ENCODE data around the gene C12orf76.

DNA sequence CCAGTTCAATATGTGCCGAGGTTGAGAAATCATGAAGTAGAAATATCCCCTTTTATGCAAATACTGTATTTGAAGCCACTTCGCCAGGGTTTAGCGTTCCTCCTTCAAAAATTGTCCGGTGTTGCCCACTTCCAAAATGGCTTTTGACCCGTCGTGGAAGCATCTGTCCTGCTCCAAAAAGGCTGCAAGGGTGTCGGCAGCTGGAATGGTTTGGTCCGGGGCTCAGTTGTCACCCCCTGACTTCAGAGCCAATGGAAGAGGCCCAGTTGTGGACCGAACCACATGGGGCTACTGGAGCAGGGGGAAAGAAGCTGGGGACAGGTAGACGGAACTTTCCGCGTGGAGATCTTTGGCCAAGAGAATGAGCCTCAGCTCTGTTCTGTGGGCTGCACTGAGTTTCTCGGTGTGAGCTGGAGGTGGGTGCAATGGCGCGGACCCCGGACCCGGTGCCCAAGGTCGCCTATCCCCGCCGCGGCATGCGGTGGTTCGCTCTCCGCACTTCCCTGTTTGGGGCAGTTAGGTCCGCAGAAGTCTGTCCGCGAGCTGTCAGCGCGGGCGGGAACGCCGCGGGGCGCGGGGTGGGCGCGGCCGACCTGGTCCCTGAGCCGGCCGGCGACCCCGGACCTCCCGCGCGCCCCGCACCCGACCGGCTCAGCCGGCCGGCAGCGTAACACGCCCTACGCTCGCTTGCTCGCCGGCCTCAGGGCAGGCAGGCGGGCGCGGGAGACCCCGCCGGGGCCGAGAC, 49.2 kb downstream of the C12orf76 start, which contains the start of gene ANKRD13A:
- TF ChIP-seq, protein P1, sequence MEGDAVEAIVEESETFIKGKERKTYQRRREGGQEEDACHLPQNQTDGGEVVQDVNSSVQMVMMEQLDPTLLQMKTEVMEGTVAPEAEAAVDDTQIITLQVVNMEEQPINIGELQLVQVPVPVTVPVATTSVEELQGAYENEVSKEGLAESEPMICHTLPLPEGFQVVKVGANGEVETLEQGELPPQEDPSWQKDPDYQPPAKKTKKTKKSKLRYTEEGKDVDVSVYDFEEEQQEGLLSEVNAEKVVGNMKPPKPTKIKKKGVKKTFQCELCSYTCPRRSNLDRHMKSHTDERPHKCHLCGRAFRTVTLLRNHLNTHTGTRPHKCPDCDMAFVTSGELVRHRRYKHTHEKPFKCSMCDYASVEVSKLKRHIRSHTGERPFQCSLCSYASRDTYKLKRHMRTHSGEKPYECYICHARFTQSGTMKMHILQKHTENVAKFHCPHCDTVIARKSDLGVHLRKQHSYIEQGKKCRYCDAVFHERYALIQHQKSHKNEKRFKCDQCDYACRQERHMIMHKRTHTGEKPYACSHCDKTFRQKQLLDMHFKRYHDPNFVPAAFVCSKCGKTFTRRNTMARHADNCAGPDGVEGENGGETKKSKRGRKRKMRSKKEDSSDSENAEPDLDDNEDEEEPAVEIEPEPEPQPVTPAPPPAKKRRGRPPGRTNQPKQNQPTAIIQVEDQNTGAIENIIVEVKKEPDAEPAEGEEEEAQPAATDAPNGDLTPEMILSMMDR (IDR thresholded peaks at IDR 0.05; ENCODE audit: poor library complexity, severe bottlenecking), result peak; percentile 25
- TF ChIP-seq, protein P2, sequence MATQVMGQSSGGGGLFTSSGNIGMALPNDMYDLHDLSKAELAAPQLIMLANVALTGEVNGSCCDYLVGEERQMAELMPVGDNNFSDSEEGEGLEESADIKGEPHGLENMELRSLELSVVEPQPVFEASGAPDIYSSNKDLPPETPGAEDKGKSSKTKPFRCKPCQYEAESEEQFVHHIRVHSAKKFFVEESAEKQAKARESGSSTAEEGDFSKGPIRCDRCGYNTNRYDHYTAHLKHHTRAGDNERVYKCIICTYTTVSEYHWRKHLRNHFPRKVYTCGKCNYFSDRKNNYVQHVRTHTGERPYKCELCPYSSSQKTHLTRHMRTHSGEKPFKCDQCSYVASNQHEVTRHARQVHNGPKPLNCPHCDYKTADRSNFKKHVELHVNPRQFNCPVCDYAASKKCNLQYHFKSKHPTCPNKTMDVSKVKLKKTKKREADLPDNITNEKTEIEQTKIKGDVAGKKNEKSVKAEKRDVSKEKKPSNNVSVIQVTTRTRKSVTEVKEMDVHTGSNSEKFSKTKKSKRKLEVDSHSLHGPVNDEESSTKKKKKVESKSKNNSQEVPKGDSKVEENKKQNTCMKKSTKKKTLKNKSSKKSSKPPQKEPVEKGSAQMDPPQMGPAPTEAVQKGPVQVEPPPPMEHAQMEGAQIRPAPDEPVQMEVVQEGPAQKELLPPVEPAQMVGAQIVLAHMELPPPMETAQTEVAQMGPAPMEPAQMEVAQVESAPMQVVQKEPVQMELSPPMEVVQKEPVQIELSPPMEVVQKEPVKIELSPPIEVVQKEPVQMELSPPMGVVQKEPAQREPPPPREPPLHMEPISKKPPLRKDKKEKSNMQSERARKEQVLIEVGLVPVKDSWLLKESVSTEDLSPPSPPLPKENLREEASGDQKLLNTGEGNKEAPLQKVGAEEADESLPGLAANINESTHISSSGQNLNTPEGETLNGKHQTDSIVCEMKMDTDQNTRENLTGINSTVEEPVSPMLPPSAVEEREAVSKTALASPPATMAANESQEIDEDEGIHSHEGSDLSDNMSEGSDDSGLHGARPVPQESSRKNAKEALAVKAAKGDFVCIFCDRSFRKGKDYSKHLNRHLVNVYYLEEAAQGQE (IDR thresholded peaks at IDR 0.05; ENCODE audit: borderline replicate concordance), result peak; percentile 55
- peak; percentile 78 for TF ChIP-seq MXI1 (conservative IDR thresholded peaks at IDR 0.05; ENCODE audit: poor library complexity, severe bottlenecking)

All from neural cell (in vitro differentiated cells).